GM18517 (cell line): Measurements from ENCODE around the gene TBXT.
"Not testable (repeated sequence)": the region's sequence is repeated elsewhere in the genome, so short reads cannot be mapped to it uniquely, and the experiment has no call there.

ENCODE experiments used
- ATAC-seq: cut with Tn5 transposase; IDR thresholded peaks from one replicate; pipeline ENCODE4 v1.9.1; 2021; ENCODE audit warnings: mild to moderate bottlenecking, moderate library complexity; ENCODE audit not compliant: unreplicated experiment

TBXT gene

GRCh38 chr6:166167801-166168615, at the start of gene TBXT:
Gene TBXT, minus strand, starts transcription at chr6:166167851. Its CDS starts 260 bp downstream, at chr6:166167591.
- no peak for ATAC-seq

- ATAC-seq = no peak
Measured at GRCh38 chr6:166207284-166207561, 39.6 kb upstream of the TBXT start.

DNA sequence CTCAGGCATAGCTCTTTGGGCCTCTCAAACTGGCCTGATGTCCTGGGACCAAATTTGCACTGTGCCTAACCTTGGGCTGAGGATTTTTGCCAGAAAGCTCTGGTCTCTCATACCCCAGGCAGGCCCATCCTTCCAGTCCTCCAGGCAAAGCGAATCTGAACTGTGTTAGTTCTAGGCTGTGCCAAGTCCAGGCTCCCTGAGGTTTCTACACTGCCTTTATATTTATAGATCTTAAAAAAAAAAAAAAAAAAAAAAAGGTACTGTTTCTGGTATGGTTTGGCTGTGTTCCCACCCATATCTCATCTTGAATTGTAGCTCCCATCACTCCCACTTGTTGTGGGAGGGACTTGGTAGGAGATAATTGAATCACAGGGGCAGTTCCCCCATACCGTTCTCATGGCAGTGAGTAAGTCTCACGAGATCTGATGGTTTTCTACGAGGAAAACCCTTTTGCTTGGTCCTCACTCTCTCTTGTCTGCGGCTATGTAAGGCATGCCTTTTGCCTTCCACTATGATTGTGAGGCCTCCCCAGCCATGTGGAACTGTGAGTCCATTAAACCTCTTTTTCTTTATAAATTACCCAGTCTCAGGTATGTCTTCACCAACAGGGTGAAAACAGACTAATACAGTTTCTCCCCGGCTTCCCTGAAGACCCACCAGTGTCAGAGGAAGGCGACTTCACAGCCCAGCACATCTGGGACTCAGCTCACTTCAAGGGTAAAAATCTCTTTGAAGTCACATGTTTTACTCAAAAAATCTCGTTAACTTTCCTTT, 39.0 kb upstream of the TBXT start:
- no peak for ATAC-seq

DNA sequence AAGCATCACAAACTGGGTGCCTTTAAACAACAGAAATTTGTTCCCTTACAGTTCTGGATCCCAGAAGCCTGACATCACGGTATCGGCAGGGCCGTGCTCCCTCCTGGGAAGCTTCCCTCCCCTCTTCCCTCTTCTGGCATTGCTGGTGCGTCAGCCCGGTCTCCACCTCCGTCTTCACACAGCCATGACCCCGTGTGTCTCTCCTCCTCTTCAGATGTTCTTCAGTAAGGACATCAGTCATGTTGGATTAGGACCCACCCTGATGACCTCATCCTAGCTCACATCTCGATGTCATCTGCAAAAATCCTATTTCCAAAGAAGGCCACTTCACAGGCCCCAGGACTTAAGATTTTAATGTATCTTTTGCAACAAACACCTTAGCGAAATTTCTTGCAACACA, 38.4 kb upstream of the TBXT start:
- no peak for ATAC-seq

DNA sequence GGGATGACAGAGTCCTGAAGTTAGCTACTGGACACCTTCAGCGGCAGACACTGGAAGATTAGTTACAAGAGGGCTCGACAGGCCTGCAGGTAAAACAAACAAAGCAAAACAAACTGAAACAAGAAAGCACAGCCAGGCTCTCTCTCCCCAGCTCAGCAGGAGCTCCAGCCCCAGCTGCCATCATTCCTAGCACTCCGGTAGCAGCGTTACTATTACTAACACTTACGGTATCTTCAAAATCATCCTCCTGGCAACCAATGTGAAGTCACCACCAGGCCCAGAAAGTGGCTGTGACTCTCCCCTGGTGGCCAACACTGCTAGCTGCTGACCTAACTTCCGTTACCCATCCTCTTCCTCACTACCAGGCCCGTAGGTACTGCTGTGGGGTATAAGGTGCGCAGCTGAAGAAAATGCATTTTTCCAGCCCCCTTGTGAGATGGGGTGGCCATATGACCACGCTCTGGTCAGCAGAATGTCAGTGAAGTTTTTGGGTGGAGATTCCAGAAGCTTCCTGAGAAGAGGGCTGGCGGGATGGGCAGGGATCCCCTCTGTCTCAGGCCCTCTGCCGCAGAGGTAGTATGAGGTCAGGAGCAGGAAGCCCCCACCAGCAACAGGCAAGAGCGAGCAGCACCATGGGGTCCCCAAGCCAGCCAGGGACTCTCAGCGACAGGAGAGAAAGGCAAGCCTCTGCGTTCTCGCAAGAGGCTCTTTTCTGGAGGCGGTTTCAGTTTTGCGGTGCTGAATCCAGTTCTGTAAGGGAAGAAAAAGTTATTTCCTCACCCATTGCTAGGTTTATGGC, 37.4 kb upstream of the TBXT start:
- ATAC-seq = no peak

DNA sequence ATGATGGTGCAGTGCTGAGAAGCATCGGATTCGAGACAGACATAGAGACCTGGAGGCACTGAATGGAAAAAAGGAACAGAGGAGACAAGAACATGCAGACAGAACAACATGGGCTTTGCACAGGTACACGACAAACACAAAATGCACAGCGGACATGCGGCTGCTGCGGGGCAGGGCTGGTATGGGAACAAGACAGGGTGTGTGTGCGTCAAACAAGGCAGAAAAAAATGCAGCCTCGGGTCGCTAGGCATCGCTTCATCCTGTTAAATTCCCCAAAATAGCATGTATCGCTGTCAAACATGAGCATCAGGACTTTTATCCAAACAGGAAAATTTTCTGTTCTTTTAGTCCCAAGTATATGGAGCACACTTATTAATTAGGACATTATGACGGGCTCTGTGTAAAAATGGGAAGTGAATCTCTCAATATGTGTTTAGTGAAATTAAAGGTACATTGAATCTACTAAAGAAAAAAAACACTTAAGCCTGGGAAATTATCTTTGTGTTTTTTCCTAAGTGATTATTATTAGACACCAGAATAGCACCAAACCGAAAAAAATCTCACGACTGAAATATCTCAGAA, 36.1 kb upstream of the TBXT start:
- no peak for ATAC-seq

DNA sequence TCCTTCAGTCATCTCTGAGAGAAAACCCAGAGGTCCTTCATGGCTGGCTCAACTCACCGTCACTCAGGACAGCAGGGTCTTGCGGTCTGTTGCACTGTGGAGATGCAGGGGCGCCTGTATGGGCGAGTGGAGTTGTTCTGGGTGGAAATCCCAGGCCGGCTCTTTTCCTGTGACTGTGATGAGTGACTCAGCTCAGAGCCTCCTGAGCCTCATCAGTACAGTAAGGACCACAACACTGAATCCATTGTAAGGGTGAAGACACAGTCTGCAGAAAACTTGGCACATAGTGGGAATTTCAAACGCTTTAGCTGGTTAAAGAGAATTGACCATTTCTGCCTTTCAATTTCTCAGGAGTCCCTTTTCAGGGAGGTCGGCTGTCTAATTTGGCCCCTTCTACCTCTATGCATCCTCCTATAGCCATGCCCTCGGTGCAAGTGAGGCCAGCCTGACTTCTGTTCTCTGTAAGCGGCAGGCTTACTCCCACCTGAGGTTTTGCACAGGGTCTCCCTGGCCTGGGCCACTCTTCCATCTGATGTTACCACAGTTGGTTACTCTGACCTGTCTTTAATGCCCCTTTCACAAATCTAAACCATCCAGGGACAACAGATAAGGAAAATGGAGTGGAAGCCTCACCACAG, 35.5 kb upstream of the TBXT start:
- no peak for ATAC-seq

GRCh38 chr6:166202321-166202733, 34.7 kb upstream of the TBXT start:
- ATAC-seq = peak; percentile 88

GRCh38 chr6:166201878-166202277, 34.2 kb upstream of the TBXT start:
- ATAC-seq = no peak

DNA sequence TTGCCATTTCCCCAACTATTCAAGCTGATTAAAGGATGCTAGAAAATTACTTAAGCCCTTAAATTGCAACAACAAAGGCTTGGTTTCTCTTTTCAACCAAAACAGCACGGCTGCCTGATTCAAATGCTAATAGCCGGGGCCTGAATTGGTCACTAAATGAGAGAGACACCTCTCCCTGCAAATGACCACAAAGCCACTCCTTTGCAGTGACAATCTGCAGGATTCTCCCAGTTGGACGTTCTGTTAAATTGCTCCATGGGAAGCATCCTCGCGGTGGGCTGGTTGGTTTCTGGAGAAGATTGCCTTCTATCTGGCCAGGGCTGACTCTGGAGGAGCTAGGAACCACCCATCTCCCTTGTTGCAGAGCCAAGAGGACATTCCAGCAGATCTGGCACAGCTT, 29.7 kb upstream of the TBXT start:
- ATAC-seq = no peak

- no peak for ATAC-seq
Measured at GRCh38 chr6:166195860-166196238, 28.2 kb upstream of the TBXT start.

GRCh38 chr6:166194914-166195859, 27.5 kb upstream of the TBXT start:
- no peak for ATAC-seq

GRCh38 chr6:166192557-166192956, 24.9 kb upstream of the TBXT start:
- ATAC-seq = no peak

DNA sequence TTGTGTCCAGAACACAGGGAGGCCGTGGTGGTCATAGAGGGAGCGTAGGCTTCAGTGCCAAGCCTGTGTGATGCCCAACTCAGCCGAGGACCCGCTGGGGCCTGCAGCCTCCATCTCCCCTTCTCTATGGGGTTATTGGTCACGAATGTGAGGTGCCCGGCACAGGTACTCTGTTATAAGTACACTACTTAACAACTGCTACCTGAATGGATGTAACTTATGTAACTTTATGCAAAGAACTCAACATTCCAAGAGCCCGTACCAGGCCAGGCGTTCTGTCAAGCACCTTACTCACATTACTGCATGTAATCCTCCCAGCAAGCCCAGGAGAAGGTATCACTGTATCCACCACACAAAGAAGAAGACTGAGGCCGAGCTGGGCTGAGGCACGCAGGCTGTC, 24.5 kb upstream of the TBXT start:
- ATAC-seq = no peak

- no peak for ATAC-seq
Measured at GRCh38 chr6:166179704-166180103, 12.1 kb upstream of the TBXT start.

DNA sequence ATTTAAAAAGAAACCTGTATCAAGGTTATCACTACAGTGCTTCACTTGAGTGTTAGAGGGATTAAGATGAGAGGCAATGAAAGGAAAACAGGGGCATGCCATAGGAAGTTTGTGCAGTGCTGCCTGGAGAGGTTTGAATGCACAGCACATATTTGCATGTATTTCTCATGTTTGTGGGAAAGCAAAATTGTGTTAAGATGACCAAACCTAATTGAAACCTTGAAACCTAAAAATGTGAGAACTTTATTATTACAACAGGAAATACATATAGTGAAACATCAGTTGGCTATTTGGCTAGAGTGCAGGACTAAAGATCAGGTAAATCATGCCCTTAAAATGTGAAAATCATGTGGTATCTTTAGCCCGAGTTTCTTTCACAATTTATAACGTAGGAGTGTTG, 8.5 kb upstream of the TBXT start:
- no peak for ATAC-seq

DNA sequence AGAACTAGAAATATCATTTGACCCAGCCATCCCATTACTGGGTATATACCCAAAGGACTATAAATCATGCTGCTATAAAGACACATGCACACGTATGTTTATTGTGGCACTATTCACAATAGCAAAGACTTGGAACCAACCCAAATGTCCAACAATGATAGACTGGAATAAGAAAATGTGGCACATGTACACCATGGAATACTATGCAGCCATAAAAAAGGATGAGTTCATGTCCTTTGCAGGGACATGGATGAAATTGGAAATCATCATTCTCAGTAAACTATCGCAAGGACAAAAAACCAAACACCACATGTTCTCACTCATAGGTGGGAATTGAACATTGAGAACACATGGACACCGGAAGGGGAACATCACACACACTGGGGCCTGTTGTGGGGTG, 7.4 kb upstream of the TBXT start:
- not testable (repeated sequence) for ATAC-seq

- no peak for ATAC-seq
Measured at GRCh38 chr6:166174031-166174430, 6.4 kb upstream of the TBXT start.

- ATAC-seq = no peak
Measured at GRCh38 chr6:166173281-166173951, 5.8 kb upstream of the TBXT start.
